Prostate gland (tissue), 2 donors: ENCODE results near the gene GADD45G. TPM values are rescaled to one million over a fixed set of nuclear protein-coding genes. Genes with fewer than 3 reads are reported as not detected.

Source experiments
- DNase-seq: peaks from one replicate; pipeline ENCODE4 v3.0.0-alpha.2; 2019; ENCODE audit warnings: low spot score
- H3K27ac ChIP-seq, 2 donors: fragments of 200-600 bp; sonication (generic); 2 replicates each; pipeline ENCODE4 v1.5.1; 2017 to 2019
- H3K27me3 ChIP-seq: fragments of 200-600 bp; sonication (generic); replicated peaks from 2 replicates; pipeline ENCODE4 v1.5.1; 2019; ENCODE audit not compliant: insufficient read depth
- H3K36me3 ChIP-seq, 2 donors: fragments of 200-600 bp; sonication (generic); 1 replicate in 1 of 2; 2 replicates in 1 of 2; pipeline versions ENCODE4 v1.5.1 to v1.8.1; 2017 to 2019
- H3K4me1 ChIP-seq: fragments of 200-600 bp; sonication (generic); replicated peaks from 2 replicates; pipeline ENCODE4 v1.5.1; 2019
- H3K4me3 ChIP-seq, 2 donors: fragments of 200-600 bp; sonication (generic); 2 replicates each; pipeline ENCODE4 v1.5.1; 2017 to 2019
- H3K9me3 ChIP-seq: fragments of 200-600 bp; sonication (generic); 2 replicates; pipeline ENCODE4 v1.5.1; 2017
- CTCF ChIP-seq, 4 experiments: fragments of 200-600 bp in 2 of 4; fragments of 450-650 bp in 2 of 4; sonication (generic) in 2 of 4; IDR thresholded peaks; 1 replicate in 3 of 4; 2 replicates in 1 of 4; pipeline ENCODE4 v1.5.1; 2016 to 2019; ENCODE audit warnings: antibody characterized with exemption in 4 of 4, mild to moderate bottlenecking in 2 of 4, moderate library complexity in 2 of 4
- POLR2A ChIP-seq: fragments of 450-650 bp; IDR thresholded peaks from one replicate; pipeline ENCODE4 v1.6.1; 2016; ENCODE audit warnings: antibody characterized with exemption, mild to moderate bottlenecking
- POLR2AphosphoS5 ChIP-seq: sonication (generic); formaldehyde crosslinking; IDR thresholded peaks from one replicate; pipeline ENCODE4 v1.6.1; 2017; ENCODE audit warnings: antibody characterized with exemption
- WGBS: methylation state at CpG from one replicate; pipeline ENCODE4 v1.1.5; 2018; 5-methylcytosine and 5-hydroxymethylcytosine counted together
- intact Hi-C: fragments of 100-400 bp; cut with DNase I; formaldehyde crosslinking; loops from one replicate; pipeline ENCODE4 v1.14.2; 2022
- total RNA-seq, 2 donors: library from RNA; depleted of rRNA; stranded (reverse); fragments of >200 nt; gene quantifications; one replicate each; pipeline ENCODE4 v1.1.0, GENCODE V29; 2016

The GADD45G gene
- total RNA-seq, 2 donors from 2014 or later: 28.4 to 88.5 TPM

DNA sequence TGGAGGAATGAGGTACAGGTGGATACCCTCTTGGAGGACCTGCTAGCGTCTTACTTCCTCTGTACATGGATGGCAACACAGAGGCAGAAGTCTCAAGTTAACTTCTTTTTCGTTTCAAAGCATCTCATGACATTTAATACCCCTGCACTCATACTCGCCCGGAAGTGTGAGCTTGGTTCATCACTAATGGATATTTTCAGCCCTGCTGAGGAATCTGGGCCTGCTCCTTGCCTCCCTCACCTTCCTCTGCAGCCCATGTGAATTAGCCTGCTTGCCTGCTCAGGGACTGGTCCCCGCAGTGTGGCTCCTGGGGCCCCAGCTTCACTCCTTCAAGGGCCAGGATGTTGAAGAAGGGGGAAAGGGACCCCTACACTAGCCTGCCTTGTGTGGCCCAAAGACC is 34.1 kb downstream of the GADD45G start:
- H3K4me1 ChIP-seq: peaks cover 7% of the 10 kb centered on the region
- DNase-seq: no peak
- TF ChIP-seq CTCF (IDR thresholded peaks at IDR 0.05): no peak
- no peak for TF ChIP-seq POLR2AphosphoS5
- TF ChIP-seq POLR2A: no peak
- intact Hi-C loops: no loop called here
- peak overlapping the region; percentile 52 to 72 for H3K27ac ChIP-seq
- no peak overlapping the region for H3K4me3 ChIP-seq
- WGBS: 66% methylated on average over 5 of the region's 5 CpGs
- no peaks in the 10 kb centered on the region for H3K9me3 ChIP-seq
- no peaks in the 10 kb centered on the region for H3K36me3 ChIP-seq
- no peaks in the 10 kb centered on the region for H3K27me3 ChIP-seq

- TF ChIP-seq POLR2A: no peak
- TF ChIP-seq CTCF (IDR thresholded peaks at IDR 0.05): peak in 1 of 4 experiments; percentile 21
- TF ChIP-seq POLR2AphosphoS5: peak; percentile 54
- Histone ChIP-seq H3K36me3 (no peaks in the 10 kb centered on the region), H3K27me3 (no peaks in the 10 kb centered on the region), H3K4me1 (peaks cover 7% of the 10 kb centered on the region), H3K9me3 (no peaks in the 10 kb centered on the region), H3K4me3 (no peak overlapping the region), H3K27ac (peak overlapping the region; percentile 52 to 72)
- peak; percentile 62 for DNase-seq
- 24% methylated on average over 13 of the region's 13 CpGs for WGBS
- intact Hi-C loops: no loop called here
Observed at GRCh38 chr9:89639367-89639795, 34.6 kb downstream of the GADD45G start.

- Histone ChIP-seq H3K4me3 (no peak overlapping the region), H3K4me1 (peaks cover 5% of the 10 kb centered on the region), H3K27me3 (no peaks in the 10 kb centered on the region), H3K9me3 (no peaks in the 10 kb centered on the region), H3K27ac (peak overlapping the region; percentile 52 to 72), H3K36me3 (no peaks in the 10 kb centered on the region)
- WGBS: 95% methylated on average over 5 of the region's 5 CpGs
- TF ChIP-seq POLR2A (no peak), CTCF (IDR thresholded peaks at IDR 0.05) (no peak), POLR2AphosphoS5 (no peak)
- intact Hi-C loops: no loop called here
- DNase-seq: no peak
Observed at GRCh38 chr9:89639961-89640360, 35.1 kb downstream of the GADD45G start.

GRCh38 chr9:89640361-89640760 is 35.5 kb downstream of the GADD45G start:
- H3K27ac ChIP-seq: peak overlapping the region; percentile 52 to 72

More at GRCh38 chr9:89640361-89640760, 35.5 kb downstream of the GADD45G start:
- DNase-seq: no peak
- H3K27me3 ChIP-seq: no peaks in the 10 kb centered on the region
- intact Hi-C loops: no loop called here
- WGBS: 94% methylated on average over 11 of the region's 11 CpGs
- TF ChIP-seq POLR2A (no peak), CTCF (IDR thresholded peaks at IDR 0.05) (no peak), POLR2AphosphoS5 (no peak)
- H3K4me1 ChIP-seq: peaks cover under 1% of the 10 kb centered on the region
- H3K4me3 ChIP-seq: no peak overlapping the region
- H3K36me3 ChIP-seq: no peaks in the 10 kb centered on the region
- no peaks in the 10 kb centered on the region for H3K9me3 ChIP-seq
